Lung microvascular endothelial cell (primary cell): ENCODE results near the gene KTN1. TPM values are rescaled to one million over a fixed set of nuclear protein-coding genes. Genes with fewer than 3 reads are reported as not detected.

Experiments
- DNase-seq, 2 donors: peaks; one replicate each; pipeline versions ENCODE4 v3.0.0 to v3.0.0-alpha.2; 2010; ENCODE audit warnings: low read depth in 2 of 2
- total RNA-seq: library from RNA; depleted of rRNA; stranded (reverse); fragments of >200 nt; gene quantifications from 2 replicates; pipeline ENCODE4 v1.2.1, GENCODE V29; 2014

The KTN1 gene
- total RNA-seq, 1 donor from 2014 or later, result 172 TPM

DNA sequence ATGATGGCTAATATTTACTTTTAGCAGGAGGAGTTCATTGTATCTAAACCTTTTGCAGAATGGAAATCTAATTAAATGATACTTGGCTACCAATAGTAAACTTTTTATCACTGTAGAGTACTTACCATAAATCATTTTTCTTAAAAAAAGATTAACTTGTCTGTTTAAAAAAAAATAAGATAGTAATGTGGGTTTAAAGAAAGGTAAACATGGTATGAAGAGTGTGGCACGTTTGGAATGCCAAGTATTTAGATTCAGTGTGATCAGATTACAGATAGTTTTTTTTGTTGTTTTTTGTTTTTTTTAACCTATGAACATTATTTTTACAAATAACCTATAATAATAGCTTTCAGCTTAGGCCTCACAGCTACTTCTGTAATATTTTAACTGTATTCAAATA is 25.8 kb downstream of the KTN1 start:
- DNase-seq, result peak; percentile 21 to 55

DNA sequence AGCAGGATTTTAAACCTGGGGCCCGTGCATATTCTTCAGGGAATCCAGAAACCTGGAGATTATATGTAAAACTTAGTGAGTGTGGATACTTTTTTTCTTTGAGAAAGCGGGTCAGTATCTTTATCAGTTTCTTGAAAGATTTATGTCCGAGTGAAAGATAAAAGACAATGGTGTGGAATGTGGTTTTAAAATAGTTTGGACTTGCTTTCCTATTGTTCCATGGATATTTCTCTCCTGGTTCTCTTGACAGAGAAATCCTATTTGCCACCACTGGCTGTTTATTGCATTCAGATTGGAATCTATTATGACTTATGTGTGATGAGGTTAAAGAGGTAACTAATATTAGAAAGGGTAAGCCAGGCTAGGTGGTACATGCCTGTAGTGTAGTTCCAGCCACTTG is 27.4 kb downstream of the KTN1 start:
- peak in 1 of 2 donors; percentile 40 for DNase-seq

DNA sequence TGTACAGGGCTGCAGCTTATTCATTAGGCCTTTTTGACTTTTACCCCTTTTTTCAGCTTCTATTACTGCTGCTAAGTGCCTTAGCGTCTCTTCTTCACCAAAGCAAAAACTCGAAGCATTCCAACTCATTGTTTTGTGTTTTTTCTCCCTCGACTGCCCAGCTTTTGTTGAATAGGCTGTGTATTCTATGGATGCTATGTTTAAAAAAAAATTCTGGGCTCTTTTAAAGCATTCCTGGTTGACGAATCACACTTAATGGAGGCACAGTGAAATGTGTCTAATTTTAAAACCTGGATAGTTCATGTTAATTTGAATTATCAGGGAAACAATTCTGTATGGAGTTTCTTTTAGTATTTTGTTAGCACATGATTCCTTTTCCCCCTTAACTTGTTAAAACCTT is 29.7 kb downstream of the KTN1 start:
- peak; percentile 18 to 40 for DNase-seq

DNA sequence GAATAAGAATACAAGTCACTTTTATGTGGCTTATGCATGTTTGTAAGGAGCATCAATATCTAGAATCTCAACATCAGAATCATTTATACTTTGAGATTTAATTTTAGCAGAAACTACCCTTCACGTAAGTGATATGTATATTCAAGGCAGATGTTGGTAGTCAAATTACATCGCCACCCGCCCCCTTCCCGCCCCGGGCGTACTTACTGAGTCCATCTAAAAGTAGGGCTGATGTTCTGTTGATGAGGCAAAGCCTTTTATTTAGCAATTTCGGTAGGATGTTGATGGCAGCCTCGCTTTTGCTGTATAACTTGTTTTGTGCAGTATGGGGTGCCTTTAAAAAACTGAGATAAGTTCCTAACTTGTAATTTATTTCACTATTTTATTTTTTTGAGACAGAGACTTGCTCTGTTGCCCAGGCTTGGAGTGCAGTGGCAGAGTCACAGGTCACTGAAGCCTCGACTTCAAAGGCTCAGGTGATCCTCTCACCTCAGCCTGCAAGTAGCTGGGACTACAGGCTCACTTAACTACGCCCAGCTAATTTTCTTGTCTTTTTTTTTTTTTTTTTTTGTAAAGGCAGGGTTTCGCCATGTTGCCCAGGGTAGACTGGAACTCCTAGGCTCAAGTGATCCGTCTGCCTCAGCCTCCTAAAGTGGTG is 30.8 kb downstream of the KTN1 start:
- no peak for DNase-seq

DNA sequence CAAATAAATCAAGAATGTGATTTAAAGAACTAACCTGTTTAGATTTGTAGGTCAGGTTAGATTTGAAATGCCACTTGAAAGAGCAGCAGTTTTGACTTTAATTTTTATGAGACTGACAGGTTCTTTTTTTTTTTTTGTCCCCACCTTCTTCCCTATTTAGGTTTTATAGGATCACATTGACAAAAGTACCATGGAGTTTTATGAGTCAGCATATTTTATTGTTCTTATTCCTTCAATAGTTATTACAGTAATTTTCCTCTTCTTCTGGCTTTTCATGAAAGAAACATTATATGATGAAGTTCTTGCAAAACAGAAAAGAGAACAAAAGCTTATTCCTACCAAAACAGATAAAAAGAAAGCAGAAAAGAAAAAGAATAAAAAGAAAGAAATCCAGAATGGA is 31.9 kb downstream of the KTN1 start:
- no peak for DNase-seq

DNA sequence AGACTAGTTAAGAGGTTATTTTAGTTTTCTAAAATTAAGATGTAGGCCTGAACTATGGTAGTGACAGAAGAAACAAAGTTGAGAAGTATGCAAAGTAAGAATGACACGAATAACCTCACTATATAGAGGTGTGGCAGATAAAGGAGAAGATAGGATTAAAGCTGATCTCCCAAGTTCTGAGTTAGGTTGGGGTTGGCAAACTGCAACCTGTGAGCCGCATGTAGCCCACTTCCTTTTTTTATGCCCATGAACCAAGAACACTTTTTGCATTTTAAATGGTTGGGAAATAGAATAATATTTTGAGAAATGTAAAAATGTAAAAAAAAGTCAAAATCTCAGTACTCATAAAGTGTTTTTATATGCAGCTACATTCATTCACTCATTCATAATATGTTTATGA is 34.3 kb downstream of the KTN1 start:
- DNase-seq, result no peak

DNA sequence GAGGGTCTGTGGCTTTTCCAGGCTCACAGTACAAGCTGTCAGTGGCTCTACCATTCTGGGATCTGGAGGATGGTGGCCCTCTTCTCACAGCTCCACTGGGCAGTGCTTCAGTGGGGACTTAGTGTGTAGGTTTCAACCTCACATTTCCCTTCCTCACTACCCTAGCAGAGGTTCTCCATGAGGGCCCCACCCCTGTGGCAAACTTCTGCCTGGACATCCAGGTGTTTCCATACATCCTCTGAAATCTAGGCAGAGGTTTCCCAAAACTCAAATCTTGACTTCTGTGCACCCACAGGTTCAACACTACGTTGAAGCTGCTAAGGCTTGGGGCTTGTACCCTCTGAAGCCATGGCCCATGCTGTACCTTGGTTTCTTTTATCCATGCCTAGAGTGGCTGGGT is 40.3 kb downstream of the KTN1 start:
- DNase-seq, result no peak

DNA sequence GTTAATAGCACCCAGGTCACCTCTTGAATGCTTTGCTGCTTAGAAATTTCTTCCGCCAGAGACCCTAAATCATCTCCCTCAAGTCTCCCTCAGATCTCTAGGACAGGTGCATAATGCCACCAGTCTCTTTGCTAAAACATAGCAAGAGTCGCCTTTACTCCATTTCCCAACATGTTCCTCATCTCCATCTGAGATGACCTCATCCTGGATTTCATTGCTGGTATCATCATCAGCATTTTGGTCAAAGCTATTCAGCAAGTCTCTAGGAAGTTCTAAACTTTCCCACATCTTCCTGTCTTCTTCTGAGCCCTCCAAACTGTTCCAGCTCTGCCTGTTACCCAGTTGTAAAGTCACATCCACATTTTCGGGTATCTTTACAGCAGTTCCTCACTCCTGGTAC is 41.0 kb downstream of the KTN1 start:
- no peak for DNase-seq

DNA sequence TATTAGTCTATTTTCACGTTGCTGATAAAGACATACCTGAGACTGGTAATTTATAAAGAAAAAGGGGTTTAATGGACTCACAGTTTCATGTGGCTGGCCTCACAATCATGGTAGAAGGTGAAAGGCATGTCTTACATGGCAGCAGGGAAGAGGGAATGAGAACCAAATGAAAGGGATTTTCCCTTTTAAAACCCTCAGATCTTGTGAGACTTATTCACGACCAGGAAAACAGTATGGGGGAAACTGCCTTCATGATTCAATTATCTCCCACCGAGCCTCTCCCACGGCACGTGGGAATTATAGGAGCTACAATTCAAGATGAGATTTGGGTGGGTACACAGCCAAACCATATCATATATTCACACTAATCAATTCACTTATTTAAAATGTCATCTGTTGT is 41.4 kb downstream of the KTN1 start:
- DNase-seq, result no peak

DNA sequence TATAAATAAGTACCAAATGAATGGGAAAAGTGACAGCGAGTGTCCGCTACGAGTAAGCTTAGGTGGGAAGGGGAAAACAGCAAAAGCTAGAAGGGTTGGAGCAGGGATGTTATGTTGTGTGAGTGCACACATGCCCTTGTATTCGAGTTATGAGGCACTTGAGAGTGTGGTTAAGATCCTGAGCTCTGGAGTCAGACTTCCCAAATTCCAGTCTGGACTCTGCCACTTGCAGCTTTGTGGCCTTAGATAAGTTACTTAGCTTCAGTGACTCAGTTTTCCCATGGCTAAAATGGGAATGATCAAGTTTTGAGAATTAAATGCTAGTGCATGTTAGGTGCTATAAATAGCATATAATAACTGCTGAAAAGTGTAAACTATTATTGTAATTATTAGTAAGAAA is 44.9 kb downstream of the KTN1 start:
- no peak for DNase-seq

DNA sequence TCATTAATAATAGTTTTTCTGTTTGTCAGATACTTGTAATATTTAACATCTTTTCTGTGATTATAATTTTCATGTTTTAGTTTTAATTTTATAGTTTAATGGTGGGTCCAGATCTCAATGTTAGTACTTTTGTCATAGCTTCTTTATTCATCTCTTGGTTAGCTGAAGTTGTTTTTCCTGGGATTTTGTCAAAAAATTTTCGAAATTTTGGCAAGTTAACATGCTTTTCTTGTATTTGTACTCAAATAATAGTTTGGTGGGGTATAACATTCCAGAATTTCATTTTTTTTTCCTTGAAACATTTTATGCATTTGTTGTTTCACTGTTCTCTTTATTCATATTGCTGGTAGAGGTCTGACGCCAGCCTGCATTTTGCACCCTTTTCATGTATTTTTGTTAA is 45.5 kb downstream of the KTN1 start:
- DNase-seq, result no peak

DNA sequence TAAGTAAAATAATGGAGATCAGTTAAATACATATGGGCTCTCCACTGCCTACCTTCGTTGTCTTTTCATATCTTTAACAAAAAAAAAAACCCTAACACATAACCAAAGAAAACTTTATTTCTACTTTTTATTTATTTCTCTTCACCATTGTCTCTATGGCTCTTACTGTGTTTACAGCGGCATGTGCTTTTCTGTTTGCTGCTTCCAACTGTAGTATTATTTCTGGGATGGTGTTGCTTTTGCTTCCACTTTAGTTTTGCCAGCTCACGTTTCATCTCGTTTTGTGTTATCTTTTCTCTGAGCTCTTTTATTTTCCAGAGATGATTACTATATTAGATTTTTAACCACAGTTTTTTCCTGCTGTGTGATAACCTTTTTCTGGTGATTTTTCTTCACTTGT is 46.1 kb downstream of the KTN1 start:
- DNase-seq, result peak in 1 of 2 donors; percentile 12

DNA sequence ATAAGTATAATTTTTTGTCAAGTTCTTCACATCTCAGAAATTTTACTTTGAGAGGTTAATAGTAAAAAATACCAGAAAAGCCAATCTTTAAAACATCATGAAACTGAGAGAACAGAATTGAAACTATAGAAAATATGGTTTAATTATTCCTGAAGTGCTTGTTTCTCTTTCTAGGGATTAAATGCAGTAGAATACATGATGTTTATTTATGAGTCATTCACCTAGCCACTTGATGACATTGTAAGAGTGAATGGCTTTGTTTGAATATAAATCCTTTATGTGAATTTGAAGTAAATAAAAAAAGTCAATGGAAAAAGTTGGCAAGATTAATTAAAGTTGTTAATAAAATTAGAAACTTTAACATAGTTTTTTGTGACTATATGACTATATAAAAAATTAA is 48.4 kb downstream of the KTN1 start:
- peak in 1 of 2 donors; percentile 4 for DNase-seq

DNA sequence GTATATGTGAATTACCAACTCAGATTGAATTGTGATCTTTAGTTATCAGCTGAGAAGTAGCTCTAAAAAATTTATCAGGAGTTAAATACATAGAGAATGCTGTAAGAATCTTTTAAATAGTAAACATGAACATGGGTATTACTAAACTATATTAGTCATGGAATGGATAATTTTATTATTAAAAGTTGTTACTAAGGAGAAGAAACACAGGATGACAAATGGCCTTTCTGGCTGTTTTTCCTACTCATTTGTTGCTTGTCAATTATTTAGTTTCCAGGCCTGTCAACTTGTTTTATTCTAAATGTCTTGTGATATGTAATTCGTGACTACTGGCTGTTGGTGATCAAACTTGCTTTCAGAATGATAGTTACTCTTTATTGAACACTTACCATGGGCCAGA is 58.7 kb downstream of the KTN1 start:
- peak in 1 of 2 donors; percentile 1 for DNase-seq

DNA sequence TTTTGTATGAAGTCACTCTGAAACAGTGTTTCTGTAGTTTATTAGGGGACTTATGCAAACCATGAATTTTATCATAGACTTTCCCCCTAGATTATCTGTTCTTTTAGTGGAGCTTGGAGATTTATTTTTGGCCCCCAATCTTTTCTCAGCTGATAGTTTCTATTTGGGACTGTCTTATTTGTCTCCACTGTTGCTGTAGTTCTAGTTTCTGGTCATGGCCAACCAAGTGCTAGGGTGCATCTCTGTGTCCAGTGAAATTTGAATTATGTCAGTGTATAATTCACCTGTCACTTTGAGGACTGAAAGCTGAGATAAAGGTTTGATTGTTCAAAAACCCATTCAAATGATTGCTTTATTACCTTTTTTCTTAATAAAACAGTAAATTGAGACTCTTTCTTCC is 61.3 kb downstream of the KTN1 start:
- DNase-seq, result no peak

DNA sequence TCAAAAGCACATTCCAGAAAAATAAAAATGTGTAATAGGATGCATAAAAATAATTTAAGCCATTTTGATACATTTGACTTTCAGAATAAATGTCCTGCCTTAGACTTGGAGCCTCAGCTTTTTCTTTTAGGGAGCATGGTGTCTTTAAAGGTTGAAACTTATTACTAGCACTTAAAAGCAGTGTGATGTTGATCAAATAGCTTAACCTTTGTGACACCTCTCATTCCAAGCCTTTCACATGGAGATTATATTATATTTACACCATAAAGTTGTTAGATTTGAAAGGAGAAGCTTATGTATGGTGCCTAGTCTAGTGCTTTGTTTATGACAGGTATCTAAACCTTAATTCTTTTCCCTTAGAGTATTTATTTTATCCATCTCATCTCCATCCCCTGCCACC is 61.9 kb downstream of the KTN1 start:
- DNase-seq, result no peak

DNA sequence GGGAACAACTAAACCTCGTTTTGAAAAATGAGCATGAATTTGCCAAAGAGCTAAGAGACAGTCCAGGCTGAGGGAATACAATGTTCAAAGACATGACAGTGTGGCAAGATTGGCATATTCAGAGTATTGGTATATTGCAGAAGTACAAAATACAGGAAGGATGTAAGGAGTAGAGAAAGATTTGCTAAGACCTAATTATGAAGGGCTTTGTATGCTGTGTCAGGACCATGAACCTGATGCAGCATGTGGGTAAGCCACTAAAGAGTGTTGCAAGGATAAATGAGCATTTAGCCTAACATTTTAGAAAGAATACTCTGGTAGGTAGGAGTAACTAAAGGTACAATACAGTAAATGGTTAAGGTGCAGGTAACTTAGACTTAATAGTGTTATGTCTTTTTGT is 65.1 kb downstream of the KTN1 start:
- DNase-seq, result no peak

DNA sequence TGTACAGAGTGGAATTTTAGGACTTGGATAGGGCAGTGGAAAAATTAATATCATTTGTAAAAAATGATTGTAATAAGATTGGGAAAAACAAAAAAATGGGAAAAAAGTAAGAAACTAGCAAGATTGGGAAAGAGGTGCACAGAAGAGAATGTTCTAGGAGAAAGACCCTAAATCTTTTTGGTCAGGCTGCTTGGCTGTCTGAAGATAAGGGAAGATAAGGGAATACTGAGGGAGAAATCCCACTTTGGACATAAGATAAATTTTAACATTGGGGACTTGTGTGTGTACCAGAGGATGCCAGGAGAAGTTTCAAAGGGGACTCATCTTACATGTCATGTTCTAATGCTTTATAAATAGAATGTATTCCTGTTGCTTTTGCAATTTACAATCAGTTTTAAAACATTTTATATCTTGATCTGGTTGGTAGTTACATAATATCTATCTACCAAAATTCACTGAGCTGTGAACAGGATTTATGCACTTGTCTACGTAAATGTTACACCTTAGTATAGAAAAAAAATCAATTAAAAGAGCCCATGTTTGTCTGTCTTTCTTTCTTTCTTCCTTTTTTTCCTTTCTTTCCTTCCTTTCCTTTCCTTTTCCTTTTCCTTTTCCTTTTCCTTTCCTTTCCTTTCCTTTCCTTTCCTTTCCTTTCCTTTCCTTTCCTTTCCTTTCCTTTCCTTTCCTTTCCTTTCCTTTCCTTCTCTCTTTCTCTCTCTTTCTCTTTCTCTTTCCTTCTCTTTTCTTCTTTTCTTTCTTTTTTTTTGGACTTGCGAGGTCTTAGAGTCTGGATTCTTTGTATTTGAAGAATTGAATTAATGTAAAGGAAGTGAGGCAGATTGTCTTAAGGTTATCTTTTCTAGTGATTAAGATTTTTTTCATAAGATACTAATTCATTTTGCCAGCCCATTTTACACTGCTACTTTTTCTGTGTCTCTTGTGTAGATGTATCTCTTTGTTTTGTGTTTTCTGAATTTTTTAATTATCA is 66.1 kb downstream of the KTN1 start:
- no peak for DNase-seq

DNA sequence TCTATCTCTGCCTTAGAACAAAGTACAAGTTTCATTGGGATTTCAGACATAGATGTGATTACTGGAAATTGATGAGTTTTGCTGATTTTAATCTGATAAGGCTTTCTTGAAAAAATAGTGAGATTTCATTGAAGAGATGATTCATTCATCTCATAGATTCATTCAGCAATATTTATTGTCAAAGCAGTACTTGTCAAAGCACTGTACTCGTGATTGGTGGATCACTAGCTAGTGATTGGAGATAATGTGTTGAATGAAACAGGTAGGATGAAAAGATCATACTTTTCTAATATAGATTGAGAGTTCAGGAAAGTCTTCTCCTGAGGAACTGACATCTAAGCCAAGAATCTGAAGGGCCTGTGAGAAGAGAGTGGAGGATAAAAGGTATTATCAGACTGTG is 71.0 kb downstream of the KTN1 start:
- no peak for DNase-seq

DNA sequence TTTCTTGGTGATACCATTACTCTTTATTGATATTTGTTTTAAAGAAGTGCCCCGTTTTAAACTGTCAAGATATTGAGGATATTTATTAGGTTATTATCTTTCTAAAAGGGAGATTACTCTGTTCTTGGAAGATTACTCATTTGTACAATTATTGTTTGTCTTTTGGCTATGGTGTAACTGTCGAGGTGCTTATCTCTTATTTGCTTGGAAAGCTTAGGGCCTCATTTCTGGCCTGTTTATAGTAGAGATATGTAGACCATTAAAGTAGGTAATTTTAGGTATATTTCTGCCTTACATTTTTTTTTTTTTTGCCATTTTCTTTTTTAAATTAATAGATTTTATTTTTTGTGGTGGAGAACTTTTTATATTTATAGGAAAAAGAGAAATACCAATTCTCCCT is 74.2 kb downstream of the KTN1 start:
- no peak for DNase-seq

DNA sequence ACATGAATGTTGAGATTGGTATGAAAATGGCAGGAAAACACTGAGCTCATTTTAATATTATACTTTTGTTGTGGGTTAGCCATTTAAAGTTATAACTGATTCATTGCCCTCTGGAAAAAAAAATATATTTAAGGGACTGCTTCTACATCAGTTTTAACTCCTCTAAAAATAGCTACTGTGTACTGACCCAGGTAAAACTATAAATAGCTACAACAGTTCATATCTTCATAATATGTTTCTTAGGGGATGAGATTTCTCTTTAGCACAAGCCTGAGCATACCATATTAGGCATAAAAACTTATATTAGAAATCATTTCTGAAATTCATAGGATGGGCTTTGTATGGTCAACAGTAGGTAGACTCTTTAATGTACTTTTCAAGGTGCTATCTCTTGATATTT is 81.0 kb downstream of the KTN1 start:
- DNase-seq, result no peak

DNA sequence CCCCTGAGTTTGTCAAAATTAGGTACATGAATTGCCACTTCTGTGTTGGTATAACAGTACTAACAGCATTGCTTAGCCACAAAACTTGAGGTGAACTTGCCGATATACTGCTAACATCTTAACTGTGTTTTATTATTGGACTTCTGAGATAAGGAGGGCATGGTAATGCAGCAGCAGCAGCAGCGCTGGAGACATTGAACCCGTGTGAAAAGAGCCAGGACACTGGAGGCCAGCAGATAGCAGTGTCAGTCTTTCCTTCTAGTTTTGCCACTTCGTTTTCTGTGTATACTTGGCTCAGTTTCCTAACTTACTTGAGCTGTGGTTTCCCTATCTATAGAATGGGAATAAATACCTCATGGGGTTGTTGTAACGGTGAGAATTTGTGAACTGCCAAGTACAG is 82.7 kb downstream of the KTN1 start:
- DNase-seq, result no peak

DNA sequence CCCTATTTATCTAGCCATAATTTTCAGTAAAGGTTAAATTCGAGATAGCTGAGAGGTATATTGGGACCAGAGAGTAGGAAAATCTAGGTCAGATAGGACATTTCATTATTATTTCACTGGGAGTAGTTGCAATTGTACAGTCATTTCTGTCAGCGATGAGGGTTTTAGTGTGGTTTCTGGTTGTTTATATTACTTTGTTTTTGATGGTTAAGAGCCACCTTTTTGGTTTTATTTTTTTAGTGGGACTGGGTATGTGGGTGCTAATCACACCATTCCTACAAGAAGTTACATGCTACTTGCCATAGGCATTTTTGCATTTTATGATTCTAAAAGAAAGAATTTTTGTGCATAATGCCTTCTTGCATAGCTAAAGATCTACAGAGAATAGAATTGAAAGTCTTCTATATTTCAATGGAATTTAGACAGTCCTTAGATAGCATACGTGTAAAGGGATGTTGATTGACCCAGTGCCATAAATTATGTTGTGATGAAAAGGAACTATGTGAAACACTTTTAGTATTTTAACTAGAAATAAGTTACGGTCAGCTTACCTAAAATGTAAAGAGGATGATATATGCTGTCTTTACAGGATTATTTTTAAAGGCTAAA is 85.2 kb downstream of the KTN1 start:
- no peak for DNase-seq
